HepG2 (cell line): ENCODE measurements around the gene SLC19A1.

Experiments
- ATF3 ChIP-seq: sonication (generic); formaldehyde crosslinking; IDR thresholded peaks from 2 replicates; pipeline ENCODE4 v1.4.0; 2020; ENCODE audit warnings: missing genetic modification reagents
- IKZF1 ChIP-seq: fragments of 450-650 bp; IDR thresholded peaks from 2 replicates; pipeline ENCODE4 v1.7.1; 2016
- NCOA2 ChIP-seq: sonication (generic); formaldehyde crosslinking; IDR thresholded peaks from 2 replicates; pipeline ENCODE4 v1.8.0; 2022; ENCODE audit warnings: inconsistent platforms
- ZNF138 ChIP-seq: sonication (generic); formaldehyde crosslinking; IDR thresholded peaks from 2 replicates; pipeline ENCODE4 v1.5.0; 2020; ENCODE audit warnings: mild to moderate bottlenecking, low read depth, missing genetic modification reagents
- ZNF230 ChIP-seq: sonication (generic); formaldehyde crosslinking; IDR thresholded peaks from 2 replicates; pipeline ENCODE4 v1.4.0; 2020; ENCODE audit warnings: mild to moderate bottlenecking, missing genetic modification reagents
- TF ChIP-seq, protein P1 (sequence below): sonication (generic); formaldehyde crosslinking; IDR thresholded peaks from 2 replicates; pipeline ENCODE4 v1.5.0; 2020; ENCODE audit warnings: mild to moderate bottlenecking, missing genetic modification reagents, moderate library complexity
- TF ChIP-seq, protein P2 (sequence below): sonication (generic); formaldehyde crosslinking; IDR thresholded peaks from 2 replicates; pipeline ENCODE4 v1.4.0; 2020; ENCODE audit warnings: missing genetic modification reagents
- TF ChIP-seq, protein P3 (sequence below): sonication (generic); formaldehyde crosslinking; IDR thresholded peaks from 2 replicates; pipeline ENCODE4 v1.9.0; 2021; ENCODE audit warnings: missing genetic modification reagents, borderline replicate concordance

GRCh38 chr21:45454060-45454925 lies 87.9 kb downstream of the SLC19A1 start:
- no peak for TF ChIP-seq IKZF1
- no peak for TF ChIP-seq NCOA2
- TF ChIP-seq, protein P1, sequence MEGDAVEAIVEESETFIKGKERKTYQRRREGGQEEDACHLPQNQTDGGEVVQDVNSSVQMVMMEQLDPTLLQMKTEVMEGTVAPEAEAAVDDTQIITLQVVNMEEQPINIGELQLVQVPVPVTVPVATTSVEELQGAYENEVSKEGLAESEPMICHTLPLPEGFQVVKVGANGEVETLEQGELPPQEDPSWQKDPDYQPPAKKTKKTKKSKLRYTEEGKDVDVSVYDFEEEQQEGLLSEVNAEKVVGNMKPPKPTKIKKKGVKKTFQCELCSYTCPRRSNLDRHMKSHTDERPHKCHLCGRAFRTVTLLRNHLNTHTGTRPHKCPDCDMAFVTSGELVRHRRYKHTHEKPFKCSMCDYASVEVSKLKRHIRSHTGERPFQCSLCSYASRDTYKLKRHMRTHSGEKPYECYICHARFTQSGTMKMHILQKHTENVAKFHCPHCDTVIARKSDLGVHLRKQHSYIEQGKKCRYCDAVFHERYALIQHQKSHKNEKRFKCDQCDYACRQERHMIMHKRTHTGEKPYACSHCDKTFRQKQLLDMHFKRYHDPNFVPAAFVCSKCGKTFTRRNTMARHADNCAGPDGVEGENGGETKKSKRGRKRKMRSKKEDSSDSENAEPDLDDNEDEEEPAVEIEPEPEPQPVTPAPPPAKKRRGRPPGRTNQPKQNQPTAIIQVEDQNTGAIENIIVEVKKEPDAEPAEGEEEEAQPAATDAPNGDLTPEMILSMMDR (CRISPR knock-in tag) = peak; percentile 35
- TF ChIP-seq, protein P2, sequence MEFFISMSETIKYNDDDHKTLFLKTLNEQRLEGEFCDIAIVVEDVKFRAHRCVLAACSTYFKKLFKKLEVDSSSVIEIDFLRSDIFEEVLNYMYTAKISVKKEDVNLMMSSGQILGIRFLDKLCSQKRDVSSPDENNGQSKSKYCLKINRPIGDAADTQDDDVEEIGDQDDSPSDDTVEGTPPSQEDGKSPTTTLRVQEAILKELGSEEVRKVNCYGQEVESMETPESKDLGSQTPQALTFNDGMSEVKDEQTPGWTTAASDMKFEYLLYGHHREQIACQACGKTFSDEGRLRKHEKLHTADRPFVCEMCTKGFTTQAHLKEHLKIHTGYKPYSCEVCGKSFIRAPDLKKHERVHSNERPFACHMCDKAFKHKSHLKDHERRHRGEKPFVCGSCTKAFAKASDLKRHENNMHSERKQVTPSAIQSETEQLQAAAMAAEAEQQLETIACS (CRISPR knock-in tag) = no peak
- TF ChIP-seq, protein P3, sequence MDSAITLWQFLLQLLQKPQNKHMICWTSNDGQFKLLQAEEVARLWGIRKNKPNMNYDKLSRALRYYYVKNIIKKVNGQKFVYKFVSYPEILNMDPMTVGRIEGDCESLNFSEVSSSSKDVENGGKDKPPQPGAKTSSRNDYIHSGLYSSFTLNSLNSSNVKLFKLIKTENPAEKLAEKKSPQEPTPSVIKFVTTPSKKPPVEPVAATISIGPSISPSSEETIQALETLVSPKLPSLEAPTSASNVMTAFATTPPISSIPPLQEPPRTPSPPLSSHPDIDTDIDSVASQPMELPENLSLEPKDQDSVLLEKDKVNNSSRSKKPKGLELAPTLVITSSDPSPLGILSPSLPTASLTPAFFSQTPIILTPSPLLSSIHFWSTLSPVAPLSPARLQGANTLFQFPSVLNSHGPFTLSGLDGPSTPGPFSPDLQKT (CRISPR knock-in tag) = no peak
- TF ChIP-seq ZNF138 (CRISPR knock-in tag) = no peak
- TF ChIP-seq ATF3 (CRISPR knock-in tag) = no peak
- no peak for TF ChIP-seq ZNF230 (CRISPR knock-in tag)
